ENCODE measurements around the gene ZNF862. TPM values are rescaled to one million over a fixed set of nuclear protein-coding genes. Genes with fewer than 3 reads are reported as not detected.
A peak's percentile ranks its signal among the peaks of the same experiment; 100 is the strongest.

ZNF862 gene
- polyA plus RNA-seq, 3 donors, result 1.3 to 18.4 (median 2.7) TPM

DNA sequence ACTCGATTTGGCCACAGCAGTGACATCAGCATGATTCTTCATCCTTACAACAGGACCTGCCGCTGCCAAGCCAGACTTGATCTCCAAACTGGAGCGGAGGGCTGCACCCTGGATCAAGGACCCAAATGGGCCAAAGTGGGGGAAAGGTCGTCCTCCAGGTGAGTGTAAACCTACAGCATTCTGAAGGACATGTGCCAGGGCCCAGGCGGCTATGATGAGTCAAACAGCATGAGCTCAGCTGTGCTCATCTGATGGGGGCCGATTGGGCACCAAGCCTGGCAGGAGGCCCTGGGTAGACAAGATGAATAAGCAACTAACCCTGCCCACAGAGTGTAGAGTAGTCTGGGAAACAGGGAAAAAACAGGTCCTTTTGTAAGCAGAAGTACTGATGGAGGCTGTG lies 21.2 kb downstream of the ZNF862 start:
- peak overlapping the region in 1 of 7 donors; percentile 26 for H3K27ac Mint-ChIP-seq
- no peak overlapping the region for H3K9ac ChIP-seq (ENCODE audit: insufficient read depth, low read length, poor library complexity, severe bottlenecking)
- H3K27me3 ChIP-seq (ENCODE audit: control insufficient read depth in 2 of 2, insufficient read depth in 2 of 2, low read length in 2 of 2), result no peaks in the 10 kb centered on the region
- TF ChIP-seq, protein P1, sequence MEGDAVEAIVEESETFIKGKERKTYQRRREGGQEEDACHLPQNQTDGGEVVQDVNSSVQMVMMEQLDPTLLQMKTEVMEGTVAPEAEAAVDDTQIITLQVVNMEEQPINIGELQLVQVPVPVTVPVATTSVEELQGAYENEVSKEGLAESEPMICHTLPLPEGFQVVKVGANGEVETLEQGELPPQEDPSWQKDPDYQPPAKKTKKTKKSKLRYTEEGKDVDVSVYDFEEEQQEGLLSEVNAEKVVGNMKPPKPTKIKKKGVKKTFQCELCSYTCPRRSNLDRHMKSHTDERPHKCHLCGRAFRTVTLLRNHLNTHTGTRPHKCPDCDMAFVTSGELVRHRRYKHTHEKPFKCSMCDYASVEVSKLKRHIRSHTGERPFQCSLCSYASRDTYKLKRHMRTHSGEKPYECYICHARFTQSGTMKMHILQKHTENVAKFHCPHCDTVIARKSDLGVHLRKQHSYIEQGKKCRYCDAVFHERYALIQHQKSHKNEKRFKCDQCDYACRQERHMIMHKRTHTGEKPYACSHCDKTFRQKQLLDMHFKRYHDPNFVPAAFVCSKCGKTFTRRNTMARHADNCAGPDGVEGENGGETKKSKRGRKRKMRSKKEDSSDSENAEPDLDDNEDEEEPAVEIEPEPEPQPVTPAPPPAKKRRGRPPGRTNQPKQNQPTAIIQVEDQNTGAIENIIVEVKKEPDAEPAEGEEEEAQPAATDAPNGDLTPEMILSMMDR (IDR thresholded peaks at IDR 0.05), result no peak
- H3K9me3 Mint-ChIP-seq, result no peaks in the 10 kb centered on the region
- no peaks in the 10 kb centered on the region for H3K4me1 ChIP-seq (ENCODE audit: control insufficient read depth in 1 of 2, insufficient read depth in 2 of 2, low read length in 2 of 2)
- intact Hi-C loops (cut with micrococcal nuclease), result no loop called here
- no peak overlapping the region for H3K4me3 Mint-ChIP-seq
- no peaks in the 10 kb centered on the region for H3K27me3 Mint-ChIP-seq (ENCODE audit: low read depth in 3 of 3)
- H3K4me2 ChIP-seq (replicated peaks; ENCODE audit: extremely low read depth, low read length, poor library complexity, severe bottlenecking), result no peak overlapping the region
- no peak overlapping the region for H2AFZ ChIP-seq (ENCODE audit: insufficient read depth, low read depth, low read length, poor library complexity, severe bottlenecking)
- no peak overlapping the region for H3K27ac ChIP-seq (ENCODE audit: low read depth in 1 of 2, low read length in 2 of 2)
- no peaks in the 10 kb centered on the region for H3K4me1 Mint-ChIP-seq
- H3K4me3 ChIP-seq (replicated peaks in 1 of 3; ENCODE audit: low read depth in 2 of 3, low read length in 3 of 3), result no peak overlapping the region
- no peak for DNase-seq
- H4K20me1 ChIP-seq (ENCODE audit: insufficient read depth, low read length), result no peaks in the 10 kb centered on the region
- H3K79me2 ChIP-seq (ENCODE audit: insufficient read depth, low read length), result no peaks in the 10 kb centered on the region
- 97% methylated on average over 3 of the region's 6 CpGs for WGBS (ENCODE audit: insufficient coverage)
- peaks cover 18 to 42% of the 10 kb centered on the region in 2 donors for H3K36me3 ChIP-seq (replicated peaks in 1 of 2; ENCODE audit: control insufficient read depth in 1 of 2, insufficient read depth in 2 of 2, low read length in 2 of 2)
- H3K36me3 Mint-ChIP-seq, result peaks cover 38 to 46% of the 10 kb centered on the region in 2 donors
- no peaks in the 10 kb centered on the region for H3K9me3 ChIP-seq (replicated peaks in 1 of 2; ENCODE audit: control insufficient read depth in 1 of 2, insufficient read depth in 1 of 2, low read length in 2 of 2)

DNA sequence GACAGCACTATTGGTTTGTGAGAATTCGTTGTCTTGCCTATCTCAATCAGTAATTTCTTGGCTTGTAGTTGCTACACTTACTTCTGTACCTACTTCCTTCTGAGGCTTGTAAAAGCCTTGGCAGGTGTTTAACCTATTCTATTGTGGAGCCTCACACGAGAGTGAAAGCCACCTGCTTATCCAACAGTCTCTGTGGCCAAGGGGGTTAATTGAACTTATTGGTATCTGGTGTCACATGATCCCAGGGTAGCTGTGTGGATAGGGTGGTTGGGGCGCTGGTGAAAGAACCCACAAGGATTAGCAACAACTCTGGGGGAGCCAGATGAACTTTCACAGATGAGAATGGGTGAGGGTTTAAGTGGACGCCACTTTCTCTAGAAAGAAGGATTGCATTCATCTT lies 21.7 kb downstream of the ZNF862 start:
- Histone ChIP-seq H4K20me1 (ENCODE audit: insufficient read depth, low read length) (no peaks in the 10 kb centered on the region), H3K79me2 (ENCODE audit: insufficient read depth, low read length) (no peaks in the 10 kb centered on the region), H3K36me3 (replicated peaks in 1 of 2; ENCODE audit: control insufficient read depth in 1 of 2, insufficient read depth in 2 of 2, low read length in 2 of 2) (peaks cover 18 to 47% of the 10 kb centered on the region in 2 donors), H3K4me1 (ENCODE audit: control insufficient read depth in 1 of 2, insufficient read depth in 2 of 2, low read length in 2 of 2) (no peaks in the 10 kb centered on the region), H3K9ac (ENCODE audit: insufficient read depth, low read length, poor library complexity, severe bottlenecking) (no peak overlapping the region), H3K27ac (ENCODE audit: low read depth in 1 of 2, low read length in 2 of 2) (no peak overlapping the region), H3K27me3 (ENCODE audit: control insufficient read depth in 2 of 2, insufficient read depth in 2 of 2, low read length in 2 of 2) (no peaks in the 10 kb centered on the region), H3K4me3 (replicated peaks in 1 of 3; ENCODE audit: low read depth in 2 of 3, low read length in 3 of 3) (no peak overlapping the region), H3K4me2 (replicated peaks; ENCODE audit: extremely low read depth, low read length, poor library complexity, severe bottlenecking) (no peak overlapping the region), H2AFZ (ENCODE audit: insufficient read depth, low read depth, low read length, poor library complexity, severe bottlenecking) (no peak overlapping the region), H3K9me3 (replicated peaks in 1 of 2; ENCODE audit: control insufficient read depth in 1 of 2, insufficient read depth in 1 of 2, low read length in 2 of 2) (no peaks in the 10 kb centered on the region)
- H3K9me3 Mint-ChIP-seq, result no peaks in the 10 kb centered on the region
- H3K4me3 Mint-ChIP-seq, result no peak overlapping the region
- no peak for DNase-seq
- WGBS (ENCODE audit: insufficient coverage), result 100% methylated on average over 3 of the region's 4 CpGs
- peaks cover 1% of the 10 kb centered on the region for H3K4me1 Mint-ChIP-seq
- TF ChIP-seq, protein P1 (IDR thresholded peaks at IDR 0.05), result no peak
- no peak overlapping the region for H3K27ac Mint-ChIP-seq
- no peaks in the 10 kb centered on the region for H3K27me3 Mint-ChIP-seq (ENCODE audit: low read depth in 3 of 3)
- H3K36me3 Mint-ChIP-seq, result peaks cover 40 to 51% of the 10 kb centered on the region in 2 donors
- intact Hi-C loops (cut with micrococcal nuclease), result no loop called here

Measured in CD14-positive monocyte (primary cell).